Mesenchymal stem cell (in vitro differentiated cells and primary cell): ENCODE data around the gene SLC7A7.

Source experiments
- DNase-seq: peaks from one replicate; pipeline ENCODE4 v3.0.0-alpha.2; 2013
- H2AFZ ChIP-seq: one replicate; pipeline ENCODE4 v1.6.1; 2013; ENCODE audit warnings: low read depth, mild to moderate bottlenecking, control low read depth, inconsistent platforms, low read length, moderate library complexity
- H2AK5ac ChIP-seq: 2 replicates; pipeline ENCODE4 v1.6.1; 2013; ENCODE audit warnings: low read length, moderate library complexity, mild to moderate bottlenecking, inconsistent platforms; ENCODE audit not compliant: severe bottlenecking
- H2BK120ac ChIP-seq: one replicate; pipeline ENCODE4 v1.6.1; 2013; ENCODE audit warnings: low read depth, mild to moderate bottlenecking, inconsistent platforms, low read length, moderate library complexity
- H2BK12ac ChIP-seq, 2 experiments: one replicate each; pipeline ENCODE4 v1.6.1; 2013; ENCODE audit warnings: inconsistent platforms in 2 of 2, low read length in 2 of 2, mild to moderate bottlenecking in 2 of 2, moderate library complexity in 2 of 2, control low read depth in 1 of 2
- H2BK15ac ChIP-seq: one replicate; pipeline ENCODE4 v1.6.1; 2013; ENCODE audit warnings: mild to moderate bottlenecking, low read depth, inconsistent platforms; ENCODE audit not compliant: poor library complexity, severe bottlenecking
- H2BK5ac ChIP-seq: 2 replicates; pipeline ENCODE4 v1.6.1; 2013; ENCODE audit warnings: low read depth, mild to moderate bottlenecking, low read length, control low read depth, inconsistent platforms; ENCODE audit not compliant: poor library complexity, severe bottlenecking
- H3K14ac ChIP-seq, 2 experiments: one replicate each; pipeline ENCODE4 v1.6.1; 2013; ENCODE audit warnings: inconsistent platforms in 2 of 2, low read length in 2 of 2, control low read depth in 1 of 2, mild to moderate bottlenecking in 1 of 2, moderate library complexity in 1 of 2
- H3K18ac ChIP-seq, 2 experiments: one replicate each; pipeline ENCODE4 v1.6.1; 2013; ENCODE audit warnings: inconsistent platforms in 2 of 2, low read length in 2 of 2, control low read depth in 1 of 2, low read depth in 1 of 2, mild to moderate bottlenecking in 1 of 2
- H3K23ac ChIP-seq, 2 experiments: one replicate each; pipeline ENCODE4 v1.6.1; 2013; ENCODE audit warnings: inconsistent platforms in 2 of 2, low read length in 2 of 2, mild to moderate bottlenecking in 2 of 2, moderate library complexity in 2 of 2, control low read depth in 1 of 2
- H3K27ac ChIP-seq: 2 replicates; pipeline ENCODE4 v1.5.1; 2013; ENCODE audit warnings: mild to moderate bottlenecking, moderate library complexity, low read length, control low read depth, inconsistent platforms; ENCODE audit not compliant: poor library complexity, severe bottlenecking
- H3K27me3 ChIP-seq, 2 experiments: 2 replicates each; pipeline versions ENCODE4 v1.6.1 to v1.7.0; 2013; ENCODE audit warnings: low read length in 2 of 2, mild to moderate bottlenecking in 2 of 2, moderate library complexity in 2 of 2, control low read depth in 1 of 2, inconsistent platforms in 1 of 2; ENCODE audit not compliant: control insufficient read depth in 1 of 2, insufficient read depth in 1 of 2
- H3K36me3 ChIP-seq, 2 experiments: 2 replicates each; pipeline versions ENCODE4 v1.6.1 to v1.7.0; 2013; ENCODE audit warnings: low read length in 2 of 2, control low read depth in 1 of 2, inconsistent platforms in 1 of 2, low read depth in 1 of 2, mild to moderate bottlenecking in 1 of 2; ENCODE audit not compliant: insufficient read depth in 2 of 2, control insufficient read depth in 1 of 2
- H3K4ac ChIP-seq, 2 experiments: one replicate each; pipeline ENCODE4 v1.6.1; 2013; ENCODE audit warnings: inconsistent platforms in 2 of 2, low read length in 2 of 2, mild to moderate bottlenecking in 2 of 2, moderate library complexity in 2 of 2, control low read depth in 1 of 2, low read depth in 1 of 2
- H3K4me1 ChIP-seq: 2 replicates; pipeline ENCODE4 v1.6.1; 2013; ENCODE audit warnings: low read depth, low read length, control low read depth; ENCODE audit not compliant: control insufficient read depth, insufficient read depth
- H3K4me2 ChIP-seq: 2 replicates; pipeline ENCODE4 v1.6.1; 2013; ENCODE audit warnings: low read length, mild to moderate bottlenecking, inconsistent platforms; ENCODE audit not compliant: poor library complexity, severe bottlenecking
- H3K4me3 ChIP-seq, 2 experiments: 2 replicates each; pipeline versions ENCODE4 v1.5.1 to v1.7.0; 2013; ENCODE audit warnings: low read length in 2 of 2, mild to moderate bottlenecking in 2 of 2, control low read depth in 1 of 2, low read depth in 1 of 2; ENCODE audit not compliant: insufficient read depth in 1 of 2
- H3K79me1 ChIP-seq: replicated peaks from 2 replicates; pipeline ENCODE4 v1.6.1; 2013; ENCODE audit warnings: mild to moderate bottlenecking, control low read depth, low read length, inconsistent platforms; ENCODE audit not compliant: poor library complexity, severe bottlenecking
- H3K9ac ChIP-seq: 2 replicates; pipeline ENCODE4 v1.7.0; 2013; ENCODE audit warnings: mild to moderate bottlenecking, low read length, moderate library complexity
- H3K9me3 ChIP-seq: 2 replicates; pipeline ENCODE4 v1.7.0; 2013; ENCODE audit warnings: mild to moderate bottlenecking, low read length; ENCODE audit not compliant: control insufficient read depth
- H4K8ac ChIP-seq: one replicate; pipeline ENCODE4 v1.6.1; 2013; ENCODE audit warnings: inconsistent platforms, mild to moderate bottlenecking, low read length, moderate library complexity
- H4K91ac ChIP-seq: one replicate; pipeline ENCODE4 v1.6.1; 2013; ENCODE audit warnings: mild to moderate bottlenecking, low read length, inconsistent platforms
- WGBS: methylation state at CpG from one replicate; pipeline ENCODE4 v1.1.7; 2013; ENCODE audit warnings: mixed read lengths; 5-methylcytosine and 5-hydroxymethylcytosine counted together

The SLC7A7 gene

GRCh38 chr14:22801716-22802115, 13.5 kb downstream of the SLC7A7 start:
- Histone ChIP-seq H2BK12ac (no peak overlapping the region), H3K4me3 (no peak overlapping the region), H3K18ac (no peak overlapping the region), H2BK15ac (no peak overlapping the region), H2AFZ (no peak overlapping the region), H3K4ac (no peak overlapping the region), H3K27ac (no peak overlapping the region), H2BK5ac (no peak overlapping the region), H3K14ac (no peak overlapping the region), H3K4me1 (peaks cover 2% of the 10 kb centered on the region), H4K91ac (no peak overlapping the region), H2BK120ac (no peak overlapping the region), H3K9ac (no peak overlapping the region), H3K4me2 (no peak overlapping the region), H3K79me1 (no peaks in the 10 kb centered on the region), H3K23ac (no peak overlapping the region), H3K9me3 (no peaks in the 10 kb centered on the region), H4K8ac (no peak overlapping the region), H3K27me3 (peaks cover 9 to 17% of the 10 kb centered on the region in 2 experiments), H2AK5ac (no peak overlapping the region), H3K36me3 (no peaks in the 10 kb centered on the region)
- DNase-seq: no peak
- WGBS: 81% methylated on average over 8 of the region's 8 CpGs

- no peak overlapping the region for H2BK12ac ChIP-seq
- H3K4me2 ChIP-seq: no peak overlapping the region
- H3K14ac ChIP-seq: no peak overlapping the region
- H3K4me3 ChIP-seq: no peak overlapping the region
- no peak for DNase-seq
- H2AFZ ChIP-seq: no peak overlapping the region
- no peak overlapping the region for H4K91ac ChIP-seq
- H2BK120ac ChIP-seq: no peak overlapping the region
- no peak overlapping the region for H3K4ac ChIP-seq
- peaks cover 17 to 20% of the 10 kb centered on the region in 2 experiments for H3K27me3 ChIP-seq
- peaks cover 2% of the 10 kb centered on the region for H3K4me1 ChIP-seq
- no peak overlapping the region for H2BK15ac ChIP-seq
- H2BK5ac ChIP-seq: no peak overlapping the region
- no peak overlapping the region for H4K8ac ChIP-seq
- H3K79me1 ChIP-seq: no peaks in the 10 kb centered on the region
- H3K18ac ChIP-seq: no peak overlapping the region
- no peak overlapping the region for H3K9ac ChIP-seq
- H3K36me3 ChIP-seq: no peaks in the 10 kb centered on the region
- H3K27ac ChIP-seq: no peak overlapping the region
- H3K23ac ChIP-seq: no peak overlapping the region
- no peak overlapping the region for H2AK5ac ChIP-seq
- no peaks in the 10 kb centered on the region for H3K9me3 ChIP-seq
- 89% methylated on average over 10 of the region's 10 CpGs for WGBS
These were observed 14.9 kb downstream of the SLC7A7 start for GRCh38 chr14:22800346-22800745.

- DNase-seq: no peak
- Histone ChIP-seq H4K8ac (no peak overlapping the region), H2BK120ac (no peak overlapping the region), H3K14ac (no peak overlapping the region), H3K4me1 (peaks cover 2% of the 10 kb centered on the region), H3K18ac (no peak overlapping the region), H2BK15ac (no peak overlapping the region), H3K23ac (no peak overlapping the region), H3K9me3 (no peaks in the 10 kb centered on the region), H3K36me3 (no peaks in the 10 kb centered on the region), H2AFZ (no peak overlapping the region), H3K4me2 (no peak overlapping the region), H3K9ac (no peak overlapping the region), H2BK5ac (no peak overlapping the region), H3K4ac (no peak overlapping the region), H3K79me1 (no peaks in the 10 kb centered on the region), H3K4me3 (no peak overlapping the region), H3K27me3 (peaks cover 15 to 20% of the 10 kb centered on the region in 2 experiments), H3K27ac (no peak overlapping the region), H2AK5ac (no peak overlapping the region), H2BK12ac (no peak overlapping the region), H4K91ac (no peak overlapping the region)
- WGBS: 63% methylated on average over 2 of the region's 2 CpGs
These were observed 16.7 kb downstream of the SLC7A7 start for GRCh38 chr14:22798528-22798927.

- H2BK120ac ChIP-seq: no peak overlapping the region
- H2BK12ac ChIP-seq: no peak overlapping the region
- H3K18ac ChIP-seq: no peak overlapping the region
- no peak overlapping the region for H4K8ac ChIP-seq
- H3K9me3 ChIP-seq: no peaks in the 10 kb centered on the region
- H4K91ac ChIP-seq: no peak overlapping the region
- WGBS: 37% methylated on average over 4 of the region's 5 CpGs
- DNase-seq: no peak
- H3K4me2 ChIP-seq: no peak overlapping the region
- H3K27ac ChIP-seq: no peak overlapping the region
- H3K14ac ChIP-seq: no peak overlapping the region
- H3K4me3 ChIP-seq: no peak overlapping the region
- H3K9ac ChIP-seq: no peak overlapping the region
- H2BK15ac ChIP-seq: no peak overlapping the region
- H3K27me3 ChIP-seq: peaks cover 13 to 20% of the 10 kb centered on the region in 2 experiments
- no peak overlapping the region for H2BK5ac ChIP-seq
- no peaks in the 10 kb centered on the region for H3K79me1 ChIP-seq
- H3K4me1 ChIP-seq: peaks cover 2% of the 10 kb centered on the region
- no peak overlapping the region for H3K23ac ChIP-seq
- no peak overlapping the region for H2AFZ ChIP-seq
- H3K4ac ChIP-seq: no peak overlapping the region
- H2AK5ac ChIP-seq: no peak overlapping the region
- no peaks in the 10 kb centered on the region for H3K36me3 ChIP-seq
These were observed 18.0 kb downstream of the SLC7A7 start for GRCh38 chr14:22797017-22797917.
